Muscle layer of colon (tissue), 2 donors: ENCODE measurements around the gene C2CD4D.

Experiments used
- H3K27ac ChIP-seq: one replicate; pipeline ENCODE4 v1.7.0; 2013; ENCODE audit warnings: low read depth, mild to moderate bottlenecking, low read length, moderate library complexity
- H3K27me3 ChIP-seq, 2 donors: one replicate each; pipeline ENCODE4 v1.7.0; 2013; ENCODE audit warnings: low read length in 2 of 2, mild to moderate bottlenecking in 2 of 2; ENCODE audit not compliant: insufficient read depth in 2 of 2, control insufficient read depth in 1 of 2
- H3K36me3 ChIP-seq: one replicate; pipeline ENCODE4 v1.7.0; 2013; ENCODE audit warnings: mild to moderate bottlenecking, low read length; ENCODE audit not compliant: insufficient read depth
- H3K4me1 ChIP-seq: one replicate; pipeline ENCODE4 v1.7.0; 2013; ENCODE audit warnings: mild to moderate bottlenecking, low read length; ENCODE audit not compliant: insufficient read depth
- H3K4me3 ChIP-seq, 2 donors: one replicate each; pipeline ENCODE4 v1.7.0; 2013; ENCODE audit warnings: low read length in 2 of 2, low read depth in 1 of 2, mild to moderate bottlenecking in 1 of 2, moderate library complexity in 1 of 2
- H3K9ac ChIP-seq: one replicate; pipeline ENCODE4 v1.7.0; 2013; ENCODE audit warnings: low read length
- H3K9me3 ChIP-seq: one replicate; pipeline ENCODE4 v1.7.0; 2013; ENCODE audit warnings: mild to moderate bottlenecking, low read length
- donor health status: abdominal sarcoma.
- donor health status: Adenocarcinoma of cecum.

C2CD4D gene

GRCh38 chr1:151819976-151820623, 19.5 kb downstream of the C2CD4D start:
- Histone ChIP-seq H3K27me3 (peaks cover 0 to 5% of the 10 kb centered on the region in 2 donors), H3K36me3 (no peaks in the 10 kb centered on the region), H3K9ac (no peak overlapping the region), H3K27ac (no peak overlapping the region), H3K9me3 (no peaks in the 10 kb centered on the region), H3K4me3 (no peak overlapping the region), H3K4me1 (no peaks in the 10 kb centered on the region)

DNA sequence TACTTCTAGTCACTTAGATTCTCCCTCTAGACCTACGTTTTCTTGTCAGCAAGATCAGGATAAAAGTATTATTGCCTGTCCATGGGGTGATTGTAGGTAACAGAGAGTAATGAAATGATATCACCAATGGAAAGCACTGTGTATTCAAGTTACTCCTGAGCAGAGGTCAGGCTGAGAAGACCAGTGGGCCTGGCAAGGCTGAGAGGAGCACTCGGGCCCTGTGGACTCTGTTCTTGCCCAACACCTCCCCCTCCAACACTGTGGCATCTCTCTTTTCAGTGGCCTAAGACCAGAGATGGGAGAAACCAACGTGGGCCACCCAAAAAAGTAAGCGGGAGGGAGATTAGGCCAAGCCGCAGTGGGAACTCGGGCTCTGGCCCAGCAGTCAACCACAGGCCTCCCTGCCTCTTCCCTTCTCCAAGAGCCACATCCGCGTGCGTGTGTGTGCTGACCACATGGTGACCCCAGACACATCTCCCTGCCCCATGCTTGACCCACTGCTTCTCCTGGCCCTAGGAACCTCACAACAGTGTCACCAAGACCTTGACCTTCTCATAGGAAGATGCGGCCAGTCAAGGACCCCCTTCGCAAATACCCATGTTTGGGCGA, 20.3 kb downstream of the C2CD4D start:
- Histone ChIP-seq H3K4me1 (no peaks in the 10 kb centered on the region), H3K36me3 (no peaks in the 10 kb centered on the region), H3K27me3 (peaks cover 0 to 5% of the 10 kb centered on the region in 2 donors), H3K27ac (no peak overlapping the region), H3K9ac (no peak overlapping the region), H3K9me3 (no peaks in the 10 kb centered on the region), H3K4me3 (no peak overlapping the region)

DNA sequence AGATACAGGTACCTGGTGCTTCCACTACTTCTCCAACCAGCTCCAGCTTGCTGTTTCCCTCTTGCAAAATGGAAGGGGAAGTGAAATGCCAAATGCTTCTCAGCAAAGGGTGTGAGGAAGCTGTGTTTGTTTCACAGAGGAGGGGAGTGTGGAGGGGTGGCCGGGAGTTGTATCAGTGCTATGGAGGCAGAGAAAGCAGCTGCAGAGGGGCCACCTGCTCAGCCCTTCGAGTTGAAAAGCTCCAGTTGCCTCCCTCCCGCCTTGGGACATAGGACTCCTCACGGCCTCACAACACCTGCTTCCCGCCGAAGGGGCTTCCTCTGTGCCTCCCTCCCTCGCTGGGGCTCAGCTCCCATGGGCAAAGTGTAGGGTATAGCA, 22.3 kb downstream of the C2CD4D start:
- Histone ChIP-seq H3K27me3 (peaks cover 0 to 5% of the 10 kb centered on the region in 2 donors), H3K9me3 (no peaks in the 10 kb centered on the region), H3K27ac (no peak overlapping the region), H3K4me3 (no peak overlapping the region), H3K9ac (no peak overlapping the region), H3K4me1 (no peaks in the 10 kb centered on the region), H3K36me3 (no peaks in the 10 kb centered on the region)

DNA sequence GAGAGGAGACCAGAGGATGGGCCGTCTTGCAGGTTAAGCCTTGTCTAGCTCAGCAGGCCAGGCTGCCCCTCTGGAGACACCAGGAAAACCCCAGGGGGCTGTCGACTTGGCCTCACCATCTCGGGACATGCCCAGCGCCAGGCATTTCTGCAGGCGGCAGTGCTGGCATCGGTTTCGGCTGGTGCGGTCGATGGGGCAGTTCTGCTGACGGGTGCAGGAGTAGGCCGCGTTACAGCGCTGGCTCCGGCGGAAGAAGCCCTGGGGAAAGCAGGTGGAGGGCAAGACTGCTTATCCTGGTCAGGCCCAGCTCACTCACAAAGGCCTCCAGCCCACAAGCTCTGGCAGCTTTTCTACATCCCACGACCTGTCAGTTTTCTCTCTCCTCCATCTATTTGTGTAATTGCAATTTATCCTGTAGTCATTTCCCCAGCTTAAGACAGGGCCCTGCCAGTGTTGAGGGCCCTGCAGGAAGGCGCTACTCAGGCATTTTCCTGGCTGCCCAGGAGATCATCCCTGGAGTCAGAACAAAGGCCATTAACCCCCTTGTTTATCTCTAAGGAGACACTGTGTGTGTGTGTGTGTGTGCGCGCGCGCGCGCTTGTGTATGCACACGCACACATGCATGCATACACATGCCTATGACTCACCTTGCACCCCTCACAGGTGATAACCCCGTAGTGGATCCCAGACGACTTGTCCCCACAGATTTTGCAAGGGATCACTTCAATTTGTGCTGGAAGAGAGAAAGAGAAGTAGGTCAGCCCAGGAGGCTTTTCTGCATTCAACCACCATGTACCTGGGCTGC, 22.9 kb downstream of the C2CD4D start:
- no peaks in the 10 kb centered on the region for H3K4me1 ChIP-seq
- H3K4me3 ChIP-seq: no peak overlapping the region
- no peak overlapping the region for H3K27ac ChIP-seq
- H3K9me3 ChIP-seq: no peaks in the 10 kb centered on the region
- no peak overlapping the region for H3K9ac ChIP-seq
- H3K36me3 ChIP-seq: no peaks in the 10 kb centered on the region
- peaks cover 0 to 5% of the 10 kb centered on the region in 2 donors for H3K27me3 ChIP-seq

GRCh38 chr1:151815716-151816327, 23.8 kb downstream of the C2CD4D start:
- H3K27me3 ChIP-seq: peaks cover 0 to 5% of the 10 kb centered on the region in 2 donors
- H3K4me1 ChIP-seq: no peaks in the 10 kb centered on the region
- no peak overlapping the region for H3K27ac ChIP-seq
- no peaks in the 10 kb centered on the region for H3K9me3 ChIP-seq
- no peak overlapping the region for H3K4me3 ChIP-seq
- H3K36me3 ChIP-seq: no peaks in the 10 kb centered on the region
- no peak overlapping the region for H3K9ac ChIP-seq

DNA sequence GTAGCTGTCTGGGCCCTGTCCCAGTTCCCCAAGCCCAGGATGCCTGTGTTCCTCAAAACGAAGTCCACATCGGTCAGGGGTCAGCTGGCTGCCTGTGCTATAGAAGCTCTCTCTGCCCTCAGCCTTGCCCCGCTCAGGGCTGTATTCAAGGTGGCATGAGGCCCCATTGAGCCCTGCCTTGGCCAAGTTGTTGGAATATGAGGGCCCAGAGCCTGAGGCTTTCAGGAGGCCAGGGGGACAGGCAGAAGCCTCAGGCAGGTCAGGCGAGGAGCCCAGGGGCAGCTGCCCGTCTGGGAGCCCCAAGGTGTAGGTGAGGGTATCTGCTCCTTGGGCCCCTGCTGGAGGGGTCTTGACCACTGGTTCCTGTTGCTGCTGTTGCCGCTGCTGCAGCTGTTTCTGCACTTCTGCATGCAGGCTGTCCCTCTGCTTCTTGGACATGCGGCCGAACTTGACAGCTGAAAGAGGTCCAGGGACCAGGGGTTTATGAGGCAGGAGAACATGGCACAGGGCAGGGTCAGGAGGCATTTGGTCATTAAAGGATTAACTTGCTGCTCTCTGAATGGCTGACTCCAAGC, 24.6 kb downstream of the C2CD4D start:
- Histone ChIP-seq H3K36me3 (no peaks in the 10 kb centered on the region), H3K27ac (no peak overlapping the region), H3K4me3 (no peak overlapping the region), H3K9me3 (no peaks in the 10 kb centered on the region), H3K4me1 (no peaks in the 10 kb centered on the region), H3K9ac (no peak overlapping the region), H3K27me3 (peaks cover 0 to 5% of the 10 kb centered on the region in 2 donors)

- Histone ChIP-seq H3K36me3 (no peaks in the 10 kb centered on the region), H3K27ac (no peak overlapping the region), H3K4me1 (no peaks in the 10 kb centered on the region), H3K9ac (no peak overlapping the region), H3K4me3 (no peak overlapping the region), H3K9me3 (no peaks in the 10 kb centered on the region), H3K27me3 (peaks cover 0 to 5% of the 10 kb centered on the region in 2 donors)
Observed at GRCh38 chr1:151814426-151814825, 25.2 kb downstream of the C2CD4D start.

DNA sequence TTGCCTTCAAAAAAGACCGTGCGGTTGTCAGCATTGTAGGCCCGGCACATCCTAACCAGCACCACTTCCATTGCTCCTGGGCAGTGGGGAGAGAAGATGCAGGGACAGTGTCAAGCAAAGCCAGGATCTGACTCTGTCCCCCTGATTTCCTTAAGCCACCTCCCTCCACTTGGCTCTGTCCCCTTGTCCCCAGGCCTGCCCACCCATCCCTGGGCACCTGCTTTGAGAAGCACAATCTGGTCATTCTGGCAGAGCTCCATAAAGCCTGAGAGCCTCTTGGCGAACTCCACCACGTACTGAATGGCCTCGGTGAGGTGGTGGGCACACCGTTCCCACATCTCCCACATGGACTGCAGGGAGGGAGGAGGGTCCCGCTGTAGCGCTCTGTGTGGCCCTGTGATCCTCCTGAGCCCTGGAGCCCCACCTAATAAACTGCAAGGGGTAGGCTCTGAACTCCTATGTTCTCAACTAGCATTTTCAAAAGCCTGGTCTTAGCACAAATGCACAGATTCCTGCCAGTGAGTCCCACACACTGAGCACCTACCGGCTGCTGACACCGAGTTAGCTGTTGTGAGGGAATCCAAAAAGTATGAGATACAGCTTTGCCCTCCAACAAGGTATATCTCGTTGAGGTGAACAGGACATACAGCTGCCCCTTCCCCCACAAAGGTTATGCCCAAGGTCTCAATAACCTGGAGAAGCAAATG, 26.2 kb downstream of the C2CD4D start:
- no peaks in the 10 kb centered on the region for H3K4me1 ChIP-seq
- no peaks in the 10 kb centered on the region for H3K36me3 ChIP-seq
- no peaks in the 10 kb centered on the region for H3K9me3 ChIP-seq
- H3K27me3 ChIP-seq: peaks cover 0 to 5% of the 10 kb centered on the region in 2 donors
- no peak overlapping the region for H3K9ac ChIP-seq
- H3K4me3 ChIP-seq: no peak overlapping the region
- H3K27ac ChIP-seq: no peak overlapping the region

DNA sequence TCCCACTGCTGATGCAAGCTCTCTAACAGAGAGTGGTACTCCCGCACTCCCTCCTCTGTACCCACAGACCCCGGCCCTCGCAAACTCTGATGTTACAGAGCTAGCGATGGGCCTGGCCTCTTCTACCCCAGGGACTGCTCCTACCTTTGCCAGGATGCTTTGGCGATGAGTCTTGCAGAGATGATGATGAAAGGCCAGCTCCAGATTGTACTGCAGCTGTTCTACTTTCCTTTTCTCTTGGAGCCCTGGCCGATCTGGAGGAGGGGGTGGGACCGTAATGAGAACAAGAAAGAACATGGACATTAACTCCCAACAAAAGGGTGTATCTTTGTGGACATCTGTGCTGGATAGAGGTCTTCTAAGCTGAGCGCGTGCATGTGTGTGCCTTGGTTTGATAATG, 28.4 kb downstream of the C2CD4D start:
- H3K4me3 ChIP-seq: no peak overlapping the region
- no peak overlapping the region for H3K27ac ChIP-seq
- no peaks in the 10 kb centered on the region for H3K4me1 ChIP-seq
- no peak overlapping the region for H3K9ac ChIP-seq
- H3K27me3 ChIP-seq: no peaks in the 10 kb centered on the region
- H3K36me3 ChIP-seq: no peaks in the 10 kb centered on the region
- H3K9me3 ChIP-seq: no peaks in the 10 kb centered on the region

DNA sequence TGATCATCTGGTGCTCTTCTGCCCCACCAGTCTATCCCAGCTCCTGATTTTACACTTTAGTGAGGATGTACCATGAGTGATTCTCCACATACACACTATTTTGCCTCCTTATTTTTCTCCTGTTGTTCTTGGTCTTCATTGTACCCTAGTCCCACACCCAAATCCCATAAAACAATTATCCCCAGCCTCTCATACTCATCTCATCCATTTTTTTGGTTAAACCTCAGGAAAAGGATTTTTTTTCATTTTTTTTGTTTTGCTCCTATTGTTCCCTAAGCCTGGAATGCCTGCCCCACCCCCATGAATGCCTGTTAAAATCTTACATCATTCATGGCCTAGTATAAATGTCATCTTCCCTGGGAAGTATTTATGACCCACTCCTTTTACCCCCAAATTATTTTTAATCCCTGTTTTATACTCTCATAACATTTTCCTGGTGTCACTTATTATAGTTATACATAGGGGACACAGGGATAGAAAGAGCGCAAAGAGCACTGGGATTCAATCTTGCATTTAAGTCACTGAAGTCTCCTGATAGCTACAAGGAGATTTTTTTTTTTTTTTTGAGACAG, 29.5 kb downstream of the C2CD4D start:
- no peak overlapping the region for H3K4me3 ChIP-seq
- no peaks in the 10 kb centered on the region for H3K9me3 ChIP-seq
- no peak overlapping the region for H3K9ac ChIP-seq
- H3K36me3 ChIP-seq: no peaks in the 10 kb centered on the region
- no peaks in the 10 kb centered on the region for H3K27me3 ChIP-seq
- H3K4me1 ChIP-seq: no peaks in the 10 kb centered on the region
- H3K27ac ChIP-seq: no peak overlapping the region
